ENCODE data around the gene OSBPL3. TPM values are rescaled to one million over a fixed set of nuclear protein-coding genes. Genes with fewer than 3 reads are reported as not detected.

The OSBPL3 gene
- 12.6 and 40.3 TPM in 2 replicates for total RNA-seq

GRCh38 chr7:24979863-24980533 lies at the start of gene OSBPL3:
OSBPL3 (minus strand) TSS chr7:24980178; CDS start chr7:24892472, 87,706 bp downstream.

GRCh38 chr7:24757353-24758275 lies 222.4 kb downstream of the OSBPL3 start, which contains the start of gene GSDME:
GSDME (minus strand) TSS chr7:24757464; CDS start chr7:24749774, 7,690 bp downstream.

Other genes starting within 250 kb of the OSBPL3 start
- gene GSDME, start 222.7 kb downstream of the OSBPL3 start, total RNA-seq, result 8.9 and 22.5 TPM in 2 replicates
- gene CYCS, start 145.1 kb upstream of the OSBPL3 start, total RNA-seq, result 28.3 and 41.1 TPM in 2 replicates
- not detected in 2 replicates for gene NPVF, start 248.3 kb upstream of the OSBPL3 start, total RNA-seq